Renal cortical epithelial cell (primary cell): ENCODE data around the gene RPL29. TPM values are rescaled to one million over a fixed set of nuclear protein-coding genes. Genes with fewer than 3 reads are reported as not detected.

ENCODE experiments used
- DNase-seq: peaks from one replicate; pipeline ENCODE4 v3.0.0-alpha.2; 2011; ENCODE audit warnings: low read depth
- total RNA-seq: library from RNA; depleted of rRNA; stranded (reverse); fragments of >200 nt; gene quantifications from 2 replicates; pipeline ENCODE4 v1.2.3, GENCODE V29; 2014

The RPL29 gene
- total RNA-seq, 1 donor from 2014 or later: 846 TPM

GRCh38 chr3:52025453-52025852 lies 29.8 kb upstream of the RPL29 start:
- DNase-seq: no peak

DNA sequence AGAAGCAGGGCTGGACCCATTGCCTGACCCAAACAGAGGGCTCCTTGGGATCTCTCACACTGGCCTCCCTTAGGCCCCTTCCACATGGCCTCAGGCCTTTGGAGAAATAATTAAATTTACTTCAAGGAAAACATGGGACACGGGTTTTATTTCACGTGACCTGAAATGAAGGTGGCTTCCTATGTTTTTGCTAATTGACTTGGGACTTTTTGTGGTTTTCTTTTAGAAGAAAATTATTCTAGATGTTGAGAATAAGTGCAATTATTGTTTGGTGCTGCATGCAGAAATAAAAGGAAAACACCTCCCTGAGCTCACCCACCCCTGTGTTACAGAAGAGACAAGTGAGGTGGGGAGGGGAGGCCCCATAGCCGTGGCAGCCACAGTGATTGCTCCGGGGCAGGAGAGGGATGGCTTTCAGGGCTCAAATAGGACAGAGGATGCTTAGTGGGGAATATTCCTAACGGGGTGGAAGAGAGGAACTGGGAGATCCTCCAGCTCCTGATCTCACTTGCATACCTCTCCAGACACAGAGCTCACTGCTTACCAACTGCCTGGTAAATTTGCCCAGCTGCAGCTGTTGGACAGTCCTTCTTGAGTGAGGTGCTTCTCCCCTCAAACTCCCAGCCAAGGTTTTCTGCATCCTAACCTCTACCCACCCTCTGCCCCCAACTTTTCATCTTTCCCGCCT lies 29.2 kb upstream of the RPL29 start:
- no peak for DNase-seq

GRCh38 chr3:52023860-52024764 lies 28.4 kb upstream of the RPL29 start:
- no peak for DNase-seq

- DNase-seq: no peak
Observed at GRCh38 chr3:52023101-52023770, 27.5 kb upstream of the RPL29 start.

DNA sequence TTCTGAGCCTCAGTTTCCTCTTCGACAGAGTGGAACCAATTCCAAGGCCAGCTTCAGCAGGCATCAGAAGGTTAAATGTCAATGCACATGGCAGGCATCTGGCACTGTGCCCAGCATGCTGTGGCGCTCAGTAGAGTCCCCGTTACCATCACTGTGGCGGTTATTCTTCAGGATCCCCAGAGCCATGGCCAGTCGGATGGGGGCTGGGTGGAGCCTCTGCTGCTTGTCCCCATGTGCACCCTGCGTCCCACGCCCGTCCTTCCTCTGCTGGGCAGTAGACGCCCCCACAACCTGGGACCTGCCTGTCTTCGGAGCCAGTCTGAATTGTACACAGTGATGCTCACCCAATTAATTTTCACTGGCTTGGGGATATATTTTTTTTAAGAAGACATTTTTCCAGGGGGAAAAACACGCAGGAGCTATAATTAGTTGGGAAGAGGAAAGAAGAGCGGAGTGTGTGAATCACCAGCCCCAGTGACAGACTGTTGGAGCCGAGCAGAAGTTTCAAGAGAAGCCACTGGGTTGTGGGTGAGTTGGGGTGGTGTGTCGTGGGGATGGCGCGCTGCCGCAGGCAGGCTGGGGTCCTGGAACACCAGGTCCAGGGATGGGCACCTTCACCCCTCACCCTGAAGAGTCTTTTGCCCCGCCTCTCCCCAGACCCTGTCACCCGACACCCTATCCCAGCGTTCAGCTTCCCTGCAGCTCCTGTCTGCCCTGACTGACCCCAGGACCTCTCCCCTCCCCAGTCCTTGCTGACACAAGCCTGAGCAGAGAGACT lies 26.8 kb upstream of the RPL29 start:
- DNase-seq: no peak

GRCh38 chr3:52021489-52022268 lies 26.0 kb upstream of the RPL29 start:
- DNase-seq: no peak

GRCh38 chr3:52020796-52021195 lies 25.1 kb upstream of the RPL29 start:
- no peak for DNase-seq

DNA sequence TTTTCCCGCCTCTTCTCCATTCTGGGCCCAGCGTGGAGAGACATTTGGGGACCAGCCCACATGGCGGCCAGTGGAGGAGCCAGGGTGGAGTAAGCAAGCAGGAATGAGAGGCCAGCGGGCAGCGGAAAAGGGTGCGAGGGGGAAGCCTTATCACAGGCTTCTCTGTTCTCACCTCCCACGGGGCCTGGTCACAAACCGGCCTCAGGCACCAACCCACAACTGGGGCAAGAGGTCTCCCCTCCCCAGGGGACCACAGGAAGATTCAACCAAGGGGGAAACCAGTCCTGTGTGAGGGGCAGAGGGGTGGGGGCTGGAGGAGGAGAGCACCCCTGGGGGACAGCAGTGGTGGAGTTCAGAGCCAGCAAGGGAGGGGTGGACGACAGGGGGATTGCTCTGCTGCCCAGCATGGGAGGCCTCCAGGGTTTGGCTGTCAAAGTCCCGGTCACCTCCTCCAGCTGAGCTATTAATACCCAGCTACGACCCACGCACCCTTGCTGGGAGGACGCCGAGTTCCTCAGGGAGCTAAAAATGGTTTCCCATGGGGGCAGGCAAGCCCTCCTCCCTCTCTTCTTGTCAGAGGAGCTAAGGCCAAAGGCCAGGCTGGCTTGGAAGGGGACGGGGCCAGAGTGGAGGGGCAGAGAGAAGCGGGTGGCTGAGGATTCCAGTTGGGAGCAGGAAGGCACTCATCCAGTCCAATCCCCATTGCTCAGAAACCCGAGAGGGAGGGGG lies 23.8 kb upstream of the RPL29 start:
- no peak for DNase-seq

GRCh38 chr3:52018319-52019000 lies 22.8 kb upstream of the RPL29 start:
- DNase-seq: no peak

- no peak for DNase-seq
Observed at GRCh38 chr3:52017586-52017985, 21.9 kb upstream of the RPL29 start.

DNA sequence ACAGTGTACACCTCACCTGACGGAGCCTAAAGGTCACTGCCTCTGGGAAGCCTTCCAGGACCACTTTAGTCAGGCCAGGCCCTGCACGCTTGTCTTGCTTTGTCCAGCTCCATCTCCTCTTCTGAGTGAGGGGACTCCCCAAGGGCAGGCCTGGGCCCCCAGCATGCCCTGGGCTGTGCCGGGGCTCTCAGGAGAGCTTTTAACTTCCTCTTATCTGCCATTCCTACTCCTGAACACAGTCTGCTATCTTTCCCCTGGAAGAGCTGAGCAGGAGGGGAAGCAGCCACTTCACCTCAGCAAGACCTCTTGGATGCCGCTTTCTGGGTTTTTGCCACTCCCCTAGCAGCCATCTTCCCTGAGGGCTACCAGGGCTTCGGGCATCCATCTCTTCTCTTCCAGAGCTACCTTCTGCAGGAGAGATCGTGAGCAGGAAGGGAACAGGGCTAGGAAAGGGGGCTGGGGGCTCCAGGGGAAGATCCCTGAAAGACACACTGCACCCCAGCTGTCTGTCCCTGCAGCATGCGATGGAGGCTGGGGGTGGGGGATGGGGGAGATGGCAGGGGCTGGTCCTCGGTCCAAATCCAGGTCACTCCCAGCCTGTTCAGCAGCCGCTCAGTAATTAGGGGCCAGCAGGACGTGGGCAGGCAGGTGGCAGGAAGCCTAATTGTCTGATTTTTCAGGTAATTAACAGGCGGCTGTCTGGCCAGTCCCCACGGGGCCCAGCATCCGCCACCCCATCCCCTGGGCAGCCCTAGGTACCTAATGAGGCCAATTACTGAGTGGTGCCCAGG lies 19.9 kb upstream of the RPL29 start:
- DNase-seq: no peak

- DNase-seq: no peak
Observed at GRCh38 chr3:52014613-52015012, 18.9 kb upstream of the RPL29 start.

DNA sequence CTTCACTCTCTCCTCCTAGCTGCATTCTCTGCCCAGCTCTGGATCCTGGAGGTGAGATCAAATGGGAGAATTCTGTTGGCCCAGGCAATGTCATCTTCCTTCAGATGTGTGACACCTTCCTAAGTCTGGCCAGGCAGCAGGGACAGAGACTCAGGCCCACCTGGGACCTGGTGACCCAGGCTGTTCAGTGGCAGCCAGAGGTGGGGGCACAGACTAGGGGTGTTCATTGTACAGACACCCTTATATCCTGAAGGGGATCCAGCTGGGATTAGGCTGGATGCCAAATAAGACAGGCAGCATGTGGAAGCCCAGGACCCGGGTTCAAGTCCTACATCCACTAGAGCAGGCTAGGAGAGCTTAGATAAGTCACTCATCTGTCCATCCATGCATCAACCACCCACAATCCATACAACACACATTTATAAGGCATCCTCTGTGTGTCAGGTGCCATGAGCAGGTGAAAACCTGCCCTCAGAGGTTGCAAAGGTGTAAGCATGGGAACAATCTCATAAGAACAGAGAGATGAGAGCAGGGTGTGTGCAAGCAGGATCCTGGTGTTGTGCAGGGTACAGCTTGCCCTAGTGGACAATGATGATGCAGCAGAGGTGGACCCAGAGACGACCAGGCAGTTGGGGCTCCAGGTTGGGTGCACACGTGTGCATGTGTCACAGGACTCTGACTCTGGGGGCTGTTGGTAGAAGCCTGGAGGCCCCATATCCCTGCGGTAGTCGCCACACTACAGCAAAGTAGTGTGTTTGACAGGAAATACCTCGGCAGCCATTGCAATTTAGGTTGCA lies 18.3 kb upstream of the RPL29 start:
- no peak for DNase-seq

- DNase-seq: no peak
Observed at GRCh38 chr3:52012699-52013098, 17.0 kb upstream of the RPL29 start.

DNA sequence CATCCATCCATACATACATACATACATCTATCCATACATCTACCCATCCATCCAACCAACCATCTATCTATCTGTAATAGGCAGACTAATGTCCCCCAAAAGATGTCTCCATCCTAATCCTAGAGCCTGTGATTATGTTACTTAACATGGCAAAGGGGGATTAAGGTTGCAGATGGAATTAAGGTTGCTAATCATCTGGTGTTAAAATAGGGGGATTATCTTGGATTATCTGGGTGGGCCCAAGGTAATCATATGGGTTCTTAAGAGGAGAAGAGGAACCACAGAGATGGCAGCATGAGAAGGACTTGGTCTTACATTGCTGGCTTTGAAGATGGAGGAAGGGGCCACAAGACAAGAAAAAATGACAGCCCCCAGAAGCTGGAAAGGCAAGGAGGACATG lies 14.7 kb upstream of the RPL29 start:
- DNase-seq: no peak

GRCh38 chr3:52007291-52007690 lies 11.6 kb upstream of the RPL29 start:
- DNase-seq: no peak

- DNase-seq: no peak
Observed at GRCh38 chr3:52006820-52007133, 11.1 kb upstream of the RPL29 start.
